Upper lobe of right lung (tissue), 1 donor: ENCODE data around the gene MEIKIN. TPM values are rescaled to one million over a fixed set of nuclear protein-coding genes. Genes with fewer than 3 reads are reported as not detected.
A peak's percentile ranks its signal among the peaks of the same experiment; 100 is the strongest.

Experiments used
- ATAC-seq: fragments of 200-7000 bp; cut with Tn5 transposase; one replicate; pipeline ENCODE4 v1.9.1; 2020; ENCODE audit warnings: mild to moderate bottlenecking, moderate library complexity
- DNase-seq: peaks from one replicate; pipeline ENCODE4 v3.0.0-alpha.2; 2020
- H3K27ac ChIP-seq: fragments of 200-600 bp; one replicate; pipeline ENCODE4 v1.8.0; 2022
- H3K27me3 ChIP-seq: fragments of 200-600 bp; one replicate; pipeline ENCODE4 v1.8.0; 2022; ENCODE audit warnings: mild to moderate bottlenecking
- H3K36me3 ChIP-seq: fragments of 200-600 bp; one replicate; pipeline ENCODE4 v1.8.0; 2022
- H3K4me1 ChIP-seq: fragments of 200-600 bp; one replicate; pipeline ENCODE4 v1.8.0; 2022
- H3K4me3 ChIP-seq: fragments of 200-600 bp; one replicate; pipeline ENCODE4 v1.8.0; 2022; ENCODE audit warnings: mild to moderate bottlenecking
- H3K9me3 ChIP-seq: fragments of 200-600 bp; one replicate; pipeline ENCODE4 v1.8.0; 2022
- CTCF ChIP-seq: fragments of 200-600 bp; IDR thresholded peaks from one replicate; pipeline ENCODE4 v1.8.0; 2022; ENCODE audit warnings: antibody characterized with exemption
- intact Hi-C: fragments of 100-400 bp; cut with DNase I; formaldehyde crosslinking; loops from one replicate; pipeline ENCODE4 v1.11.0; 2022
- total RNA-seq: library from RNA; stranded (reverse); fragmentation: NEBNext Ultra II Directional; extraction: Animal tissue kit (Norgen Biotek cat#: 25700); gene quantifications from one replicate; pipeline ENCODE4 v1.2.1, GENCODE V29; 2021
- donor health status: DM: no; HTN: yes; CAD: no; lungs with severe emphysema.

MEIKIN gene
- total RNA-seq, 1 donor from 2014 or later, result not detected

GRCh38 chr5:131991593-131992324, 46.3 kb upstream of the MEIKIN start:
- TF ChIP-seq CTCF, result no peak
- intact Hi-C loops, result no loop called here
- Histone ChIP-seq H3K4me1 (peaks cover under 1% of the 10 kb centered on the region), H3K36me3 (no peaks in the 10 kb centered on the region), H3K27ac (no peak overlapping the region), H3K27me3 (no peaks in the 10 kb centered on the region), H3K4me3 (no peak overlapping the region), H3K9me3 (no peaks in the 10 kb centered on the region)
- ATAC-seq, result no peak
- peak; percentile 38 for DNase-seq

- Histone ChIP-seq H3K27me3 (no peaks in the 10 kb centered on the region), H3K4me3 (no peak overlapping the region), H3K4me1 (no peaks in the 10 kb centered on the region), H3K27ac (no peak overlapping the region), H3K36me3 (no peaks in the 10 kb centered on the region), H3K9me3 (no peaks in the 10 kb centered on the region)
- ATAC-seq (no peak), DNase-seq (peak; percentile 42)
- no peak for TF ChIP-seq CTCF
- intact Hi-C loops, result no loop called here
Observed at GRCh38 chr5:131990716-131991115, 45.3 kb upstream of the MEIKIN start.

- DNase-seq, result no peak
- Histone ChIP-seq H3K36me3 (no peaks in the 10 kb centered on the region), H3K27me3 (no peaks in the 10 kb centered on the region), H3K9me3 (no peaks in the 10 kb centered on the region), H3K4me3 (no peak overlapping the region), H3K4me1 (peaks cover 3% of the 10 kb centered on the region), H3K27ac (no peak overlapping the region)
- no peak for ATAC-seq
- intact Hi-C loops, result no loop called here
- no peak for TF ChIP-seq CTCF
Observed at GRCh38 chr5:131988601-131989000, 43.1 kb upstream of the MEIKIN start.

- no peak for DNase-seq
- H3K4me1 ChIP-seq, result peaks cover 3% of the 10 kb centered on the region
- H3K27me3 ChIP-seq, result no peaks in the 10 kb centered on the region
- ATAC-seq, result no peak
- intact Hi-C loops, result no loop called here
- no peak overlapping the region for H3K4me3 ChIP-seq
- H3K36me3 ChIP-seq, result no peaks in the 10 kb centered on the region
- H3K9me3 ChIP-seq, result no peaks in the 10 kb centered on the region
- H3K27ac ChIP-seq, result no peak overlapping the region
- TF ChIP-seq CTCF, result no peak
Observed at GRCh38 chr5:131987251-131987650, 41.8 kb upstream of the MEIKIN start.

- DNase-seq (no peak), ATAC-seq (peak; percentile 48)
- intact Hi-C loops, result no loop called here
- H3K4me3 ChIP-seq, result no peak overlapping the region
- no peaks in the 10 kb centered on the region for H3K27me3 ChIP-seq
- H3K4me1 ChIP-seq, result peaks cover 3% of the 10 kb centered on the region
- H3K36me3 ChIP-seq, result no peaks in the 10 kb centered on the region
- H3K27ac ChIP-seq, result no peak overlapping the region
- TF ChIP-seq CTCF, result no peak
- H3K9me3 ChIP-seq, result no peaks in the 10 kb centered on the region
Observed at GRCh38 chr5:131986161-131986912, 40.9 kb upstream of the MEIKIN start.
